HEK293 (cell line): ENCODE measurements around the gene LRRFIP1.

Experiments used
- CTCF ChIA-PET: fragments of 350-600 bp; formaldehyde crosslinking; extraction: SDS; loops from one replicate; lab custom pipeline; 2021; ENCODE audit warnings: antibody characterized with exemption; lab: Yijun Ruan, JAX
- POLR2A ChIA-PET: fragments of 300-600 bp; formaldehyde crosslinking; extraction: SDS; loops from one replicate; lab custom pipeline; 2020; ENCODE audit warnings: antibody characterized with exemption, inconsistent platforms; lab: Yijun Ruan, JAX
- H3K27ac ChIP-seq: fragments of 200-500 bp; sonication (Bioruptor generic); 2 replicates; pipeline ENCODE4 v1.5.1; 2014; ENCODE audit warnings: low read depth, low read length, control low read depth, inconsistent platforms; ENCODE audit errors: extremely low read depth
- H3K36me3 ChIP-seq, 2 experiments: fragments of 200-500 bp in 1 of 2; sonication (Bioruptor generic) in 1 of 2; 1 replicate in 1 of 2; 2 replicates in 1 of 2; pipeline ENCODE4 v1.5.1; 2014 to 2017; ENCODE audit warnings: inconsistent platforms in 2 of 2, low read length in 2 of 2; ENCODE audit not compliant: control insufficient read depth in 2 of 2, insufficient read depth in 1 of 2
- H3K4me1 ChIP-seq: fragments of 200-500 bp; sonication (Bioruptor generic); 2 replicates; pipeline ENCODE4 v1.5.1; 2014; ENCODE audit warnings: mild to moderate bottlenecking, low read length, inconsistent platforms; ENCODE audit not compliant: control insufficient read depth, insufficient read depth
- H3K4me3 ChIP-seq: 2 replicates; pipeline ENCODE4 v1.5.1; 2011; ENCODE audit warnings: low read depth, mild to moderate bottlenecking, control low read depth, low read length, moderate library complexity
- H3K9me3 ChIP-seq: fragments of 200-500 bp; sonication (Bioruptor generic); 2 replicates; pipeline ENCODE4 v1.5.1; 2014; ENCODE audit warnings: low read depth, low read length, inconsistent platforms; ENCODE audit not compliant: control insufficient read depth, insufficient read depth
- BCL6B ChIP-seq: fragments of 450-650 bp; formaldehyde crosslinking; IDR thresholded peaks from 2 replicates; pipeline ENCODE4 v1.5.1; 2017; ENCODE audit warnings: missing biosample characterization, missing genetic modification characterization
- EGR2 ChIP-seq: fragments of 450-650 bp; formaldehyde crosslinking; IDR thresholded peaks from 2 replicates; pipeline ENCODE4 v1.5.1; 2016; ENCODE audit warnings: low read depth, missing biosample characterization, missing genetic modification characterization
- GLI4 ChIP-seq: fragments of 450-650 bp; formaldehyde crosslinking; IDR thresholded peaks from 2 replicates; pipeline ENCODE4 v1.5.1; 2016; ENCODE audit warnings: missing biosample characterization, missing genetic modification characterization
- PRDM10 ChIP-seq: fragments of 450-650 bp; formaldehyde crosslinking; IDR thresholded peaks from 2 replicates; pipeline ENCODE4 v1.5.1; 2016; ENCODE audit warnings: missing biosample characterization, missing genetic modification characterization
- TRIM28 ChIP-seq: IDR thresholded peaks from 2 replicates; pipeline ENCODE4 v1.6.1; 2011; ENCODE audit warnings: low read length, control low read depth, borderline replicate concordance
- ZBTB26 ChIP-seq: fragments of 450-650 bp; formaldehyde crosslinking; optimal IDR thresholded peaks from 2 replicates; pipeline ENCODE3; 2016; ENCODE audit warnings: missing biosample characterization, mild to moderate bottlenecking, missing genetic modification characterization
- ZNF10 ChIP-seq: fragments of 450-650 bp; formaldehyde crosslinking; IDR thresholded peaks from 2 replicates; pipeline ENCODE4 v1.5.1; 2017; ENCODE audit warnings: missing biosample characterization, missing genetic modification characterization
- ZNF24 ChIP-seq: fragments of 450-650 bp; formaldehyde crosslinking; IDR thresholded peaks from 2 replicates; pipeline ENCODE4 v1.5.1; 2016; ENCODE audit warnings: missing biosample characterization, missing genetic modification characterization
- ZNF248 ChIP-seq: fragments of 450-650 bp; formaldehyde crosslinking; IDR thresholded peaks from 2 replicates; pipeline ENCODE4 v1.5.1; 2017; ENCODE audit warnings: missing biosample characterization, missing genetic modification characterization
- ZNF302 ChIP-seq: fragments of 450-650 bp; formaldehyde crosslinking; IDR thresholded peaks from 2 replicates; pipeline ENCODE4 v1.5.1; 2016; ENCODE audit warnings: missing biosample characterization, missing genetic modification characterization, low read depth
- ZNF658 ChIP-seq: fragments of 450-650 bp; formaldehyde crosslinking; IDR thresholded peaks from 2 replicates; pipeline ENCODE4; 2016; ENCODE audit warnings: missing biosample characterization, missing genetic modification characterization
- ZSCAN30 ChIP-seq: fragments of 450-650 bp; IDR thresholded peaks from 2 replicates; pipeline ENCODE4 v1.5.1; 2018; ENCODE audit warnings: missing biosample characterization, mild to moderate bottlenecking, missing genetic modification characterization, moderate library complexity
- ZSCAN4 ChIP-seq: fragments of 450-650 bp; formaldehyde crosslinking; IDR thresholded peaks from 2 replicates; pipeline ENCODE4 v1.5.1; 2017; ENCODE audit warnings: missing biosample characterization, missing genetic modification characterization

Gene LRRFIP1

GRCh38 chr2:237711458-237712150 is 84.2 kb downstream of the LRRFIP1 start:
- ChIA-PET CTCF (interaction anchor here (2.1 kb wide), 1 partner anchor 34 kb away, joined by 9 read pairs; no protein-coding TSS in a partner anchor), POLR2A (no interaction called here)
- Histone ChIP-seq H3K36me3 (peaks cover 0 to 29% of the 10 kb centered on the region in 2 experiments; a peak in 2 of 3 replicates), H3K27ac (no peak overlapping the region), H3K4me3 (no peak overlapping the region), H3K9me3 (no peaks in the 10 kb centered on the region), H3K4me1 (peaks cover 3% of the 10 kb centered on the region; the same call in 1 of the 2 replicates)
- TF ChIP-seq PRDM10, result no peak
- no peak for TF ChIP-seq BCL6B
- no peak for TF ChIP-seq GLI4 (tag by site-specific recombination)
- TF ChIP-seq ZNF24 (tag by site-specific recombination), result no peak
- no peak for TF ChIP-seq TRIM28
- no peak for TF ChIP-seq ZBTB26 (tag by site-specific recombination)
- no peak for TF ChIP-seq EGR2 (tag by site-specific recombination)
- TF ChIP-seq ZNF10 (tag by site-specific recombination), result no peak
- TF ChIP-seq ZNF248 (tag by site-specific recombination), result no peak
- no peak for TF ChIP-seq ZNF302 (tag by site-specific recombination)
- no peak for TF ChIP-seq ZNF658

- H3K4me3 ChIP-seq, result no peak overlapping the region
- TF ChIP-seq ZSCAN30 (tag by site-specific recombination) (no peak), ZSCAN4 (tag by site-specific recombination) (peak; percentile 58)
- peaks cover 0 to 29% of the 10 kb centered on the region in 2 experiments; a peak in 2 of 3 replicates for H3K36me3 ChIP-seq
- H3K9me3 ChIP-seq, result no peaks in the 10 kb centered on the region
- POLR2A ChIA-PET, result interaction anchor here (0.5 kb wide), 1 partner anchor 25 kb away, joined by 3 read pairs; no protein-coding TSS in a partner anchor
- CTCF ChIA-PET, result interaction anchor here (0.5 to 2.1 kb wide), 4 partner anchors 32 to 200 kb away, joined by 3 to 9 read pairs (median 4); no protein-coding TSS in a partner anchor
- H3K4me1 ChIP-seq, result peaks cover 3% of the 10 kb centered on the region; the same call in 1 of the 2 replicates
- no peak overlapping the region for H3K27ac ChIP-seq
Observed at GRCh38 chr2:237712477-237713377, 85.3 kb downstream of the LRRFIP1 start.
